GM12875 (cell line): ENCODE measurements around the gene KPNA3.

Experiments
- H3K4me3 ChIP-seq: one replicate; pipeline ENCODE4 v1.5.1; 2011; ENCODE audit warnings: low read depth, low read length, control low read depth
- TF ChIP-seq, protein P1 (sequence below): IDR thresholded peaks from 2 replicates; pipeline ENCODE4 v1.5.1; 2011; ENCODE audit warnings: low read depth, mild to moderate bottlenecking, control low read depth, inconsistent platforms, low read length, moderate library complexity, borderline replicate concordance; ENCODE audit not compliant: insufficient read depth

The KPNA3 gene

DNA sequence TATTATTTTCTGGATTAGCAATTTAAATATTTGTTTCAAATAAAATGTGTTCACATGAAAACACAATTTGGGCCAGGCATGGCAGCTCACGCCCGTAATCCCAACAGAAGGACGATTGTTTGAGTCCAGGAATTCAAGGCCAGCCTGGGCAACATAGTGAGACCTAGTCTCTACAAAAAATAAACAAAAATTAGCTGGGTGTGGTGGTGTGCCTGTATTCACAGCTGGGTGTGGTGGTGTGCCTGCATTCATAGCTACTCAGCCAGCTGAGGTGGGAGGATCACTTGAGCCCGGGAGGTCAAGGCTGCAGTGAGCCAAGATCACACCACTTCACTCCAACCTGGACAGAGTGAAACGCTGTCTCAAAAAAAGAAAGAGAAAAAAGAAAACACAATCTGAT, 46.4 kb downstream of the KPNA3 start:
- H3K4me3 ChIP-seq: no peak overlapping the region
- TF ChIP-seq, protein P1, sequence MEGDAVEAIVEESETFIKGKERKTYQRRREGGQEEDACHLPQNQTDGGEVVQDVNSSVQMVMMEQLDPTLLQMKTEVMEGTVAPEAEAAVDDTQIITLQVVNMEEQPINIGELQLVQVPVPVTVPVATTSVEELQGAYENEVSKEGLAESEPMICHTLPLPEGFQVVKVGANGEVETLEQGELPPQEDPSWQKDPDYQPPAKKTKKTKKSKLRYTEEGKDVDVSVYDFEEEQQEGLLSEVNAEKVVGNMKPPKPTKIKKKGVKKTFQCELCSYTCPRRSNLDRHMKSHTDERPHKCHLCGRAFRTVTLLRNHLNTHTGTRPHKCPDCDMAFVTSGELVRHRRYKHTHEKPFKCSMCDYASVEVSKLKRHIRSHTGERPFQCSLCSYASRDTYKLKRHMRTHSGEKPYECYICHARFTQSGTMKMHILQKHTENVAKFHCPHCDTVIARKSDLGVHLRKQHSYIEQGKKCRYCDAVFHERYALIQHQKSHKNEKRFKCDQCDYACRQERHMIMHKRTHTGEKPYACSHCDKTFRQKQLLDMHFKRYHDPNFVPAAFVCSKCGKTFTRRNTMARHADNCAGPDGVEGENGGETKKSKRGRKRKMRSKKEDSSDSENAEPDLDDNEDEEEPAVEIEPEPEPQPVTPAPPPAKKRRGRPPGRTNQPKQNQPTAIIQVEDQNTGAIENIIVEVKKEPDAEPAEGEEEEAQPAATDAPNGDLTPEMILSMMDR: no peak

DNA sequence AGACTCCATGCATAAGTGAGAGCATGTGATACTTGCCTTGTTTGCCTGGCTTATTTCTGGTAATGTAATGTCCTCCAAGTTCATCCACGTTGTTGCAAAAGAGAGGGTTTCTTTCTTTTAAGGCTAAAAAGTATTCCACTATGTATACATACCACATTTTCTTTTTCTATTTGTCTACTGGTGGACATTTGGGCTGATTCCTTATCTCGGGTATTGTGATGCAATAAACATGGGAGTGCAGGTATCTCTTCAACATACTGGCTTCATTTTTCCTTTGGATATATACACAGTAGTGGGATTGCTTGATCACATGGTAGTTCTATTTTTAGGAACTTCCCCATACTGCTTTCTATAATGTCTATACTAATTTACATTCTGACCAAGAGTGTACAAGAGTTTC, 51.6 kb downstream of the KPNA3 start:
- TF ChIP-seq, protein P1: no peak
- H3K4me3 ChIP-seq: no peak overlapping the region

DNA sequence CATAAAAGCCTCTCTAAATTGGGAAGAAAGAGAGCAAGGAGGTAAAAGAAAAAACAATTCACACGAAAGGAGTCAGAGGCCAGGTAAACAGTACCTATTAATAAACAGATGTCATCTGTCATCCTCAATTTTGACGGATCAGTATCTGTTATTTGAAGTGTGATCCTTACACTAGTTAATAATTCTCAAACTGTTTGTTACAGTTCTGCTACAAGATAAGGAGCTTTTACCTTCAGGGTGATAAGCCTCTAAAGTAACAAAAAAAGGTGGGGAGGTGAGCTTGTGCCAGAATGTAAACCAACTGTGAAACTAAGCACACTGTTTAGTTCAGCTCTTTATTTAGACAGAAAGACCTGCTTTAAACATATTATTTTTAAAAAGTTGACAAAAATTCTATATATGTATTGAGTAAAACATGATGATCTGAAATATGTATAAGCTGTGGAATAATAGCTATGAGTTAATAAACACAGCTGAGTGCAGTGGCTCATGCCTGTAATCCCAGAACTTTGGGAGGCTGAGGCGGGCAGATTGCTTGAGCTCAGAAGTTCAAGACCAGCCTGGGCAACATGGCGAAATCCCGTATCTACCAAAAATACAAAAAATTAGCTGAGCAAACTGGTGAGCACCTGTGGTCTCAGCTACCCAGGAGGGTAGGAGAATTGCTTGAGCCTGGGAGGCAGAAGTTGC, 52.8 kb downstream of the KPNA3 start:
- TF ChIP-seq, protein P1: no peak
- no peak overlapping the region for H3K4me3 ChIP-seq

DNA sequence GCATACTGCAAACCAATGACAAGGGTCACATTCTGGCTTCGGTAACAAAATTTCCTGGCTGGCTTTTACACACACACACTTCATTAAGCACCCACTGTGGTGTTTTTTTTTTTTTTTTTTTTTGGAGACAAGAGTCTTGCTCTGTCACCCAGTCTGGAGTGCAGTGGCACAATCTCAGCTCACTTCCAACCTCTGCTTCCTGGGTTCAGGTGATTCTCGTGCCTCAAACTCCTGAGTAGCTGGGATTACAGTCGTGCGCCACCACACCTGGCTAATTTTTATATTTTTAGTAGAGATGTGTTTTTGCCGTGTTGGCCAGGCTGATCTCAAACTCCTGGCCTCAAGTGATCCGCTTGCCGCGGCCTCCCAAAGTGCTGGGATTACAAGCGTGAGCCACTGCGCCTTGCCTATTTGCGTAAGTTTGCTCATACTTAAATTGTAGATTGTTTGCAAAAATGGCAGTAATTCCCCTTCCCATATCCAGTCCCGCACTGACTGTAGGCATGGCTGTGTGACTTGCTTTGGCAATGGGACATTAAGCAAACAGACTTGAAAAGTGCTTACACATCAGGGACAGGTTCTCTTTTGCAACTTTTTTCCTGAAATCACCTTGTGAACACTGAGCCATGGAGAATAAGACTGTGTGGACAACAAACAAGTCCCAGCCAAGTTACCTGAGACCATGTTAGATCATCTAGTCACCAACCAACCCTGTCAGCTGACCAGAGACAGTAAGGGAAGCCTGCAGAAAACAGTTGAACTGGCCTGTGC, 59.1 kb downstream of the KPNA3 start:
- H3K4me3 ChIP-seq: no peak overlapping the region
- TF ChIP-seq, protein P1: no peak

DNA sequence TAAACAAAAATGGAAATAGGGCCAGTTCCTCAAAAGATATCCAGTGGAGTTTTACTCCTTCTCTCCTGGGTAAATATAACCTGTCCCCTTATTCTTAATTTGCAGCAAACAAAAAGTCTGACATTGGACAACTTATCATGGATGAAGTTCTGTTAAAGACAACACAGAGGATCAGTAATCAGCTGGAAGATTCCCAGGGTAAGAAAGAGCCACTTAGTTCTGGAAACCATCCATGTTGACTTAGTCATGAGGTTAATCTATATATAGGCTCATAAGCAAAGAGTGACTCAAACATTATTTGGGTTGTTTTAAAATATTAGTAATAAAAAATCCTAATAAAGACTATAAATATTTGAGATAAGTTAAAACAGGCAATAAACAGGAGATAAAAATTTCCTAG, 60.7 kb downstream of the KPNA3 start:
- TF ChIP-seq, protein P1: no peak
- H3K4me3 ChIP-seq: no peak overlapping the region

DNA sequence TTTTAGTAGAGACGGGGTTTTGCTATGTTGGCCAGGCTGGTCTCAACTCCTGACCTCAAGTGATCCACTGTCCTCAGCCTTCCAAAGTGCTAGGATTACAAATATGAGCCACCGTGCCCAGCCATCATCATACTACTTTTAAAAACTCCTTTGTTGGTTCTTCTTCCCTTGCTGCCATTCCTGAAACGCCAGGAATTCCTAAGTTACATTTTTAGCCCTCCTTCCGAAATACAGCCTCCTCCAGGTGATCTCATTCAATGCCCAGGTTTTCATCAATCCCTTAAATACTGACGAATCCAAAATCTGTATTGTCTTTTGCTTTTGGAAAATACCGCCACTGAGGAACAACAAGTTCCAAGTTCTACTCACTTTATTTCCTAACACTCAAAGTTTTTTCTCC, 75.9 kb downstream of the KPNA3 start:
- no peak overlapping the region for H3K4me3 ChIP-seq
- TF ChIP-seq, protein P1: no peak

DNA sequence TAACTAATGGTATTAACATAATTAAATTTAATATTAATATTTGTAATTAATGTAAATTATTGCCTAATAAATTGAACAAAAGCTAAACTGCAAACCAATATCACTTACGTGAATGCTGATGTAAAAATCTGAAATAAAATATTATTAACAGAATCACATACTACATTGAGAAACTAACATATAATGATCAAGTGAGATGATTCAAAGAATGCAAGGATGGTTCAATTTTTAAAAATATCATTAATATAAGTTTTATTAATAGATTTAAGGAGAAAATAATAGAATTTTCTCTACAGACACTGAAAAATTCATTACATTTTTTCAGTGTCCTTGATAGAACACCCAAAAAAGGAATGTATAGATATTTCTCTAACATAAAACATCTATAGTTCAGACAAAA, 77.7 kb downstream of the KPNA3 start:
- TF ChIP-seq, protein P1: no peak
- H3K4me3 ChIP-seq: no peak overlapping the region
